LNCAP (cell line): ENCODE data around the gene EBF4.

Experiments
- CTCF ChIP-seq: fragments of 450-650 bp; IDR thresholded peaks from 2 replicates; pipeline ENCODE4 v1.5.1; 2017; ENCODE audit warnings: mild to moderate bottlenecking

The EBF4 gene

GRCh38 chr20:2654831-2655230 is 37.7 kb upstream of the EBF4 start:
- no peak for TF ChIP-seq CTCF

DNA sequence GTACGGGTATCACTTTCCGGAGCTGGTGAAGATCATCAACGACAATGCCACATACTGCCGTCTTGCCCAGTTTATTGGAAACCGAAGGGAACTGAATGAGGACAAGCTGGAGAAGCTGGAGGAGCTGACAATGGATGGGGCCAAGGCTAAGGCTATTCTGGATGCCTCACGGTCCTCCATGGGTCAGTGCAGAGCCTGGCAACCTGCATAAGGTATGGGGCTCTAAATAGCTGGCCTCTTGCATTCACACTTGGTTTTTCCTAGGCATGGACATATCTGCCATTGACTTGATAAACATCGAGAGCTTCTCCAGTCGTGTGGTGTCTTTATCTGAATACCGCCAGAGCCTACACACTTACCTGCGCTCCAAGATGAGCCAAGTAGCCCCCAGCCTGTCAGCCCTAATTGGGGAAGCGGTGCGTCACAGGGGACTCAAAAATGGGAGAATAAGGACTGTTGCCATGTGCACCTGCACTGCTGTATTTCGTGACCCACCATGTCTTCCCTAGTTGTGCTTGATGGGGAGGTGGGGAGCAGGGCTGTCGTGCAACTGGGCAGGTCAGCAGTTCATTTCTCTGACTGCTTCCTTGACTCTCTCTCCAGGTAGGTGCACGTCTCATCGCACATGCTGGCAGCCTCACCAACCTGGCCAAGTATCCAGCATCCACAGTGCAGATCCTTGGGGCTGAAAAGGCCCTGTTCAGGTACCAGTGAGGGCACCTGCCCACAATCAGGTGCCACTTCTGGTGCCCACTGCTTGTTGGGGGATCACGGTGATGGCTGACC is 37.1 kb upstream of the EBF4 start:
- TF ChIP-seq CTCF, result no peak

- TF ChIP-seq CTCF, result no peak
These were observed 36.0 kb upstream of the EBF4 start for GRCh38 chr20:2656471-2657117.

GRCh38 chr20:2657241-2657640 is 35.3 kb upstream of the EBF4 start:
- no peak for TF ChIP-seq CTCF

DNA sequence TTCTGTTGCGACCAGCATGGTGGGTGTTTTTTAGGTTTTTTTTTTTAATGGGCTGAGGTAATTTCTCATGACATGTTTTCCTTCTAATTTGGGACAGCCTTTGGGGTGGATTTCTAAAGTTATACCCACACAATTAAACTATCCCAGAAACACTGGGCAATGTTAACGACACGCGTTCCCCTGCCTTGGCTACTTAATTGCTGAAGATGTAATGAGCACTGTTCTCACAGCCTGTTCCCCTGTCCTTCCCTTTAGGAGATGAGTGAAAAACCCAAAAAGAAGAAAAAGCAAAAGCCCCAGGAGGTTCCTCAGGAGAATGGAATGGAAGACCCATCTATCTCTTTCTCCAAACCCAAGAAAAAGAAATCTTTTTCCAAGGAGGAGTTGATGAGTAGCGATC is 34.9 kb upstream of the EBF4 start:
- no peak for TF ChIP-seq CTCF

GRCh38 chr20:2658414-2659354 is 33.9 kb upstream of the EBF4 start:
- TF ChIP-seq CTCF, result no peak

GRCh38 chr20:2659547-2659946 is 33.0 kb upstream of the EBF4 start:
- TF ChIP-seq CTCF, result no peak
